CD4-positive, alpha-beta memory T cell (primary cell): ENCODE measurements around the gene UCN3. TPM values are rescaled to one million over a fixed set of nuclear protein-coding genes. Genes with fewer than 3 reads are reported as not detected.
"Not testable (repeated sequence)": the region's sequence is repeated elsewhere in the genome, so short reads cannot be mapped to it uniquely, and the experiment has no call there.

Source experiments
- CTCF ChIA-PET: fragments of 350-600 bp; sonication (Branson Sonifier 250); formaldehyde crosslinking; loops from one replicate; lab custom pipeline; 2021; ENCODE audit warnings: inconsistent platforms; ENCODE audit not compliant: partially characterized antibody; lab: Charles Lee
- POLR2A ChIA-PET: fragments of 350-600 bp; sonication (Branson Sonifier 250); formaldehyde crosslinking; loops from one replicate; lab custom pipeline; 2021; ENCODE audit not compliant: partially characterized antibody; lab: Charles Lee
- DNase-seq, 5 donors: peaks; one replicate each; pipeline versions ENCODE4 v3.0.0 to v3.0.0-alpha.2; 2020 to 2022; ENCODE audit warnings: mixed read lengths in 1 of 5
- H3K27ac ChIP-seq: one replicate; pipeline ENCODE4 v1.7.0; 2013; ENCODE audit warnings: low read depth, low read length
- H3K27me3 ChIP-seq: 2 replicates; pipeline ENCODE4 v1.7.0; 2013; ENCODE audit warnings: mild to moderate bottlenecking, low read length, moderate library complexity; ENCODE audit not compliant: insufficient read depth
- H3K36me3 ChIP-seq: 2 replicates; pipeline ENCODE4 v1.7.0; 2013; ENCODE audit warnings: mild to moderate bottlenecking, low read length, moderate library complexity; ENCODE audit not compliant: insufficient read depth
- H3K4me1 ChIP-seq: 2 replicates; pipeline ENCODE4 v1.7.0; 2013; ENCODE audit warnings: mild to moderate bottlenecking, low read length, moderate library complexity; ENCODE audit not compliant: insufficient read depth
- H3K4me3 ChIP-seq, 2 donors: one replicate each; pipeline ENCODE4 v1.7.0; 2013; ENCODE audit warnings: low read length in 2 of 2, mild to moderate bottlenecking in 1 of 2
- H3K9me3 ChIP-seq, 2 donors: one replicate each; pipeline ENCODE4 v1.7.0; 2013; ENCODE audit warnings: low read length in 2 of 2, control low read depth in 1 of 2; ENCODE audit not compliant: control insufficient read depth in 1 of 2
- H3K27ac Mint-ChIP-seq, 7 donors: one replicate each; pipeline ENCODE4 v1.8.0; 2020 to 2021; ENCODE audit warnings: mixed read lengths in 7 of 7, mild to moderate bottlenecking in 6 of 7, inconsistent platforms in 3 of 7, moderate library complexity in 3 of 7
- H3K27me3 Mint-ChIP-seq, 2 donors: one replicate each; pipeline ENCODE4 v1.8.0; 2020 to 2021; ENCODE audit warnings: mixed read lengths in 2 of 2
- H3K36me3 Mint-ChIP-seq, 2 donors: one replicate each; pipeline ENCODE4 v1.8.0; 2020 to 2021; ENCODE audit warnings: mixed read lengths in 2 of 2, inconsistent platforms in 1 of 2, mild to moderate bottlenecking in 1 of 2
- H3K4me1 Mint-ChIP-seq, 4 donors: one replicate each; pipeline ENCODE4 v1.8.0; 2020 to 2021; ENCODE audit warnings: mixed read lengths in 4 of 4, mild to moderate bottlenecking in 1 of 4
- H3K4me3 Mint-ChIP-seq, 8 donors: one replicate each; pipeline ENCODE4 v1.8.0; 2020 to 2021; ENCODE audit warnings: mixed read lengths in 8 of 8, mild to moderate bottlenecking in 7 of 8, moderate library complexity in 6 of 8, inconsistent platforms in 3 of 8
- H3K9me3 Mint-ChIP-seq, 8 donors: one replicate each; pipeline ENCODE4 v1.8.0; 2020 to 2021; ENCODE audit warnings: mixed read lengths in 8 of 8, mild to moderate bottlenecking in 5 of 8, inconsistent platforms in 3 of 8, moderate library complexity in 1 of 8
- intact Hi-C: fragments of 100-400 bp; cut with micrococcal nuclease; formaldehyde crosslinking; loops from one replicate; pipeline ENCODE4 v1.15.1; 2023
- polyA plus RNA-seq, 2 donors: library from polyadenylated mRNA; unstranded; fragments of 300-500 nt; fragmentation: Illumina TruSeq; gene quantifications; one replicate each; pipeline ENCODE4 v1.2.3, GENCODE V29; 2021
- total RNA-seq, 2 experiments: library from RNA; stranded (reverse); gene quantifications; one replicate each; pipeline ENCODE4 v1.2.3, GENCODE V29; 2021

The UCN3 gene
- total and polyA plus RNA-seq, 4 experiments from 2014 or later = not detected

GRCh38 chr10:5376450-5376849 lies 11.7 kb downstream of the UCN3 start:
- Mint-ChIP-seq H3K27me3 (peaks cover 0 to 5% of the 10 kb centered on the region in 2 donors), H3K27ac (no peak overlapping the region), H3K36me3 (no peaks in the 10 kb centered on the region), H3K4me1 (no peaks in the 10 kb centered on the region), H3K4me3 (no peak overlapping the region), H3K9me3 (peaks cover 0 to 8% (median 3%) of the 10 kb centered on the region in 8 donors)
- Histone ChIP-seq H3K4me3 (no peak overlapping the region), H3K4me1 (no peaks in the 10 kb centered on the region), H3K9me3 (no peaks in the 10 kb centered on the region), H3K36me3 (no peaks in the 10 kb centered on the region), H3K27ac (no peak overlapping the region), H3K27me3 (no peaks in the 10 kb centered on the region)
- intact Hi-C loops = no loop called here
- no peak for DNase-seq
- POLR2A ChIA-PET = no interaction called here
- CTCF ChIA-PET = no interaction called here

DNA sequence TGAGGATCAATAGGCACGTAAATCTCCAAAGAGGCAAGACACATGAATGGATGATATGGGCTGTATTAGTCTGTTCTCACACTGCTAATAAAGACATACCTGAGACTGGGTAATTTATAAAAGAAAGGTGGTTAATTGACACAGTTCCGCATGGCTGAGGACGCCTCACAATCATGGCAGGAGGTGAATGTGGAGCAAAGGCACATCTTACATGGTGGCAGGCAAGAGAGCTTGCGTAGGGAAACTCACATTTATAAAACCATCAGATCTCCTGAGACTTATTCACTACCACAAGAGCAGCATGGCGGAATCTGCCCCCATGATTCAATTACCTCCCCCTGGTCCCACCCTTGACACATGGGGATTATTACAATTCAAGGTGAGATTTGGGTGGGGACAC lies 14.4 kb downstream of the UCN3 start:
- H3K27me3 Mint-ChIP-seq, H3K27ac ChIP-seq, H3K36me3 ChIP-seq, H3K4me1 ChIP-seq, H3K9me3 ChIP-seq, H3K36me3 Mint-ChIP-seq, H3K4me1 Mint-ChIP-seq, H3K4me3 ChIP-seq, POLR2A ChIA-PET, H3K27ac Mint-ChIP-seq, DNase-seq, H3K27me3 ChIP-seq, H3K9me3 Mint-ChIP-seq, intact Hi-C loops, H3K4me3 Mint-ChIP-seq: not testable (repeated sequence)
- CTCF ChIA-PET = interaction anchor here (1.5 to 2.2 kb wide), 3 partner anchors 36 to 529 kb away, joined by 3 to 10 read pairs (median 4); no protein-coding TSS in a partner anchor

- not testable (repeated sequence) for H3K27me3 ChIP-seq
- CTCF ChIA-PET = interaction anchor here (1.0 to 2.2 kb wide), 9 partner anchors 37 to 565 kb away, joined by 3 to 10 read pairs (median 4); no protein-coding TSS in a partner anchor
These were observed 15.6 kb downstream of the UCN3 start for GRCh38 chr10:5380395-5380794.

DNA sequence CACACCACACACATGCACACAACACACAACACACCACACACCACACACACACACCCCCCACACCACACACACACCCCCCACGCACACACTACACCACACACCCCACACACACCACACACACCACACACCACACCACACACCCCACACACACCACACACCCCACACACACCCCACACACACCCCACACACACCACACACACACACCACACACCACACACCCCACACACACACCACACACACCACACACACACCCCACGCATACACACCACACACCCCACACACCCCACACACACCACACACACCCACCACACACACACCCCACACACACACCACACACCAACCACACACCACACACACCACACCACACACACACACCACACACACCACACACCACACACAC lies 16.4 kb downstream of the UCN3 start:
- Histone ChIP-seq H3K9me3 (no peaks in the 10 kb centered on the region), H3K4me3 (no peak overlapping the region), H3K36me3 (no peaks in the 10 kb centered on the region), H3K27ac (no peak overlapping the region), H3K27me3 (no peaks in the 10 kb centered on the region), H3K4me1 (no peaks in the 10 kb centered on the region)
- Mint-ChIP-seq H3K36me3 (no peaks in the 10 kb centered on the region), H3K27me3 (peaks cover 0 to 2% of the 10 kb centered on the region in 2 donors), H3K4me1 (peaks cover 0 to 2% (median 0%) of the 10 kb centered on the region in 4 donors), H3K9me3 (peaks cover 0 to 9% (median 3%) of the 10 kb centered on the region in 8 donors), H3K4me3 (no peak overlapping the region), H3K27ac (no peak overlapping the region)
- CTCF ChIA-PET = interaction anchor here (1.0 to 1.6 kb wide), 3 partner anchors 85 to 566 kb away, joined by 3 to 6 read pairs (median 4); no protein-coding TSS in a partner anchor
- POLR2A ChIA-PET = no interaction called here
- intact Hi-C loops = loop anchor here (5.0 kb wide), 2 partner anchors 169 to 289 kb away; partner anchors contain the start of gene AKR1C3
- no peak for DNase-seq

More at GRCh38 chr10:5380395-5380794, 15.6 kb downstream of the UCN3 start:
- H3K4me1 ChIP-seq, H3K27ac ChIP-seq, DNase-seq, H3K27me3 Mint-ChIP-seq, H3K27ac Mint-ChIP-seq, H3K4me3 Mint-ChIP-seq, H3K4me3 ChIP-seq, H3K36me3 ChIP-seq, H3K36me3 Mint-ChIP-seq, H3K9me3 Mint-ChIP-seq, H3K9me3 ChIP-seq, H3K4me1 Mint-ChIP-seq: not testable (repeated sequence)
- intact Hi-C loops = loop anchor here (5.0 kb wide), 2 partner anchors 168 to 288 kb away; partner anchors contain the start of gene AKR1C3
- POLR2A ChIA-PET = interaction anchor here (0.9 kb wide), 1 partner anchor 10 kb away, joined by 3 read pairs; no protein-coding TSS in a partner anchor

DNA sequence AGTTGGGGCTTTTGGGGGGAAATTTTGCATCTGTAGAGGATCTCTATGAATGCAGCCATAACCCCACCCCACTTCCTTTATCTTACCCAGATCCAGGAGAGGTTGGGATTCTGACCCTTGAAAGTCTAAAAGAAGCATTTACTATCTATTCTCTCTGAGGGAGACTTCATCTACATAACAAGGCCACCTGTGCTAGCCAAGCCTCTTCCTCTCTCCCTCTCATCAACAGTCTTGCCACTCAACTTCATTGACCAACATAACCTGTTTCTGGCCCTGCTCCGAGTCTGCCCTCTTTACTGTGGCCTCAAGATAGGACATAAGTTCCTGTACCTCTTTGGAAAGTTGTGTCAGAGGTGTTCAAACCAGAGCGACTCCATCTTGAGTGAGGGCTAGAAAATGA lies 20.5 kb downstream of the UCN3 start:
- no peaks in the 10 kb centered on the region for H3K4me1 ChIP-seq
- Mint-ChIP-seq H3K27ac (no peak overlapping the region), H3K9me3 (peaks cover 4 to 22% (median 16%) of the 10 kb centered on the region in 8 donors), H3K4me3 (no peak overlapping the region), H3K4me1 (peaks cover 0 to 2% (median 0%) of the 10 kb centered on the region in 4 donors), H3K36me3 (no peaks in the 10 kb centered on the region), H3K27me3 (peaks cover 2 to 9% of the 10 kb centered on the region in 2 donors)
- intact Hi-C loops = loop anchor here (2.0 kb wide), 1 partner anchor 92 kb away; no protein-coding TSS in a partner anchor
- H3K4me3 ChIP-seq = no peak overlapping the region
- no peak overlapping the region for H3K27ac ChIP-seq
- H3K36me3 ChIP-seq = no peaks in the 10 kb centered on the region
- POLR2A ChIA-PET = interaction anchor here (1.8 kb wide), 1 partner anchor 93 kb away, joined by 6 read pairs; no protein-coding TSS in a partner anchor
- CTCF ChIA-PET = interaction anchor here (1.0 to 2.5 kb wide), 2 partner anchors 535 to 570 kb away, joined by 3 to 35 read pairs; no protein-coding TSS in a partner anchor
- H3K9me3 ChIP-seq = no peaks in the 10 kb centered on the region
- H3K27me3 ChIP-seq = no peaks in the 10 kb centered on the region
- DNase-seq = no peak

GRCh38 chr10:5387169-5387568 lies 22.4 kb downstream of the UCN3 start:
- DNase-seq = no peak
- ChIA-PET POLR2A (no interaction called here), CTCF (interaction anchor here (0.8 to 1.8 kb wide), 4 partner anchors 44 to 539 kb away, joined by 3 to 12 read pairs (median 3); no protein-coding TSS in a partner anchor)
- no peak overlapping the region for H3K27ac Mint-ChIP-seq
- peaks cover 2 to 9% of the 10 kb centered on the region in 2 donors for H3K27me3 Mint-ChIP-seq
- H3K4me1 ChIP-seq = no peaks in the 10 kb centered on the region
- intact Hi-C loops = no loop called here
- no peaks in the 10 kb centered on the region for H3K36me3 ChIP-seq
- H3K4me3 Mint-ChIP-seq = no peak overlapping the region
- no peak overlapping the region for H3K4me3 ChIP-seq
- no peak overlapping the region for H3K27ac ChIP-seq
- peaks cover 0 to 2% (median 0%) of the 10 kb centered on the region in 4 donors for H3K4me1 Mint-ChIP-seq
- no peaks in the 10 kb centered on the region for H3K9me3 ChIP-seq
- no peaks in the 10 kb centered on the region for H3K27me3 ChIP-seq
- peaks cover 4 to 41% (median 34%) of the 10 kb centered on the region in 8 donors for H3K9me3 Mint-ChIP-seq
- peaks cover under 1 to 6% of the 10 kb centered on the region in 2 donors for H3K36me3 Mint-ChIP-seq

DNA sequence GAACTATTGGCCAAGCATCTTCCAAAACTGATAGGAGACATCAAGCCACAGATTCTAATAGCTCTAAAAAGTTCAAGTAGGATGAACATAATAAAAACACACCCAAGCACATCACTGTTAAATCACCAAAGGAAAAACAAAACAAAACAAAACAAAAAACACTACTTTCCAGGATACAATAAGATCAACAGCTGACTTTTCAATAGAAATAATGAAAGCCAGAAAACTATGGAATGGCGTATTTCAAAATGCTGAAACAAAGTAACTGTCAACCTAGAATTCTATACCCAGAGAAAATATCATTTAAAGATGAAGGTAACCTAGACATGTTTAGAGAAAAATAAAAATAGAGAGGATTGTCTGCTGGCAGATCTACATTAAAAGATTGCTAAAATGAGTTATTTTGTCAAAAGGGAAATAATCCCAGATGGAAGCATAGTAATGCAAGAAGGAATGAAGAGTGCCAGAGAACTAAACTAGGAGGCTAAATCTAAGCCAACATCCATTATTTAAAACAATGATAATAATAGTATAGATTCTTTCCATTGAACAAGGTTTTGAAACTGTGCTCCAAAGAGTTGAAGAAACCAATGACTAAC lies 25.9 kb downstream of the UCN3 start:
- H3K9me3 ChIP-seq = no peaks in the 10 kb centered on the region
- no peaks in the 10 kb centered on the region for H3K4me1 ChIP-seq
- Mint-ChIP-seq H3K27me3 (peaks cover 8 to 9% of the 10 kb centered on the region in 2 donors), H3K36me3 (peaks cover 3 to 6% of the 10 kb centered on the region in 2 donors), H3K27ac (no peak overlapping the region), H3K9me3 (peaks cover 4 to 50% (median 35%) of the 10 kb centered on the region in 8 donors), H3K4me3 (no peak overlapping the region), H3K4me1 (no peaks in the 10 kb centered on the region)
- DNase-seq = no peak
- intact Hi-C loops = no loop called here
- H3K27me3 ChIP-seq = no peaks in the 10 kb centered on the region
- ChIA-PET POLR2A (interaction anchor here (1.7 kb wide), 1 partner anchor 11 kb away, joined by 3 read pairs; no protein-coding TSS in a partner anchor), CTCF (interaction anchor here (1.0 kb wide), 1 partner anchor 540 kb away, joined by 4 read pairs; no protein-coding TSS in a partner anchor)
- no peak overlapping the region for H3K27ac ChIP-seq
- H3K36me3 ChIP-seq = no peaks in the 10 kb centered on the region
- H3K4me3 ChIP-seq = no peak overlapping the region
